ENCODE data around the gene SNRNP200.
"Not testable (repeated sequence)": the region's sequence is repeated elsewhere in the genome, so short reads cannot be mapped to it uniquely, and the experiment has no call there.

SNRNP200 gene

GRCh38 chr2:96305979-96306308, 598 bp upstream of the SNRNP200 start:
- no peak for TF ChIP-seq CTCF (IDR thresholded peaks at IDR 0.05)
- no peak for TF ChIP-seq ZFX (IDR thresholded peaks at IDR 0.05; ENCODE audit: borderline replicate concordance)
- H3K27ac ChIP-seq, result peak overlapping the region; percentile 76

GRCh38 chr2:96304606-96305005, 740 bp downstream of the SNRNP200 start:
- H3K27ac ChIP-seq, result peak overlapping the region; percentile 76
- TF ChIP-seq CTCF (IDR thresholded peaks at IDR 0.05), result no peak
- TF ChIP-seq ZFX (IDR thresholded peaks at IDR 0.05; ENCODE audit: borderline replicate concordance), result no peak

GRCh38 chr2:96301865-96302264, 3.5 kb downstream of the SNRNP200 start:
- H3K27ac ChIP-seq, result no peak overlapping the region
- no peak for TF ChIP-seq ZFX (IDR thresholded peaks at IDR 0.05; ENCODE audit: borderline replicate concordance)
- TF ChIP-seq CTCF (IDR thresholded peaks at IDR 0.05), result no peak

DNA sequence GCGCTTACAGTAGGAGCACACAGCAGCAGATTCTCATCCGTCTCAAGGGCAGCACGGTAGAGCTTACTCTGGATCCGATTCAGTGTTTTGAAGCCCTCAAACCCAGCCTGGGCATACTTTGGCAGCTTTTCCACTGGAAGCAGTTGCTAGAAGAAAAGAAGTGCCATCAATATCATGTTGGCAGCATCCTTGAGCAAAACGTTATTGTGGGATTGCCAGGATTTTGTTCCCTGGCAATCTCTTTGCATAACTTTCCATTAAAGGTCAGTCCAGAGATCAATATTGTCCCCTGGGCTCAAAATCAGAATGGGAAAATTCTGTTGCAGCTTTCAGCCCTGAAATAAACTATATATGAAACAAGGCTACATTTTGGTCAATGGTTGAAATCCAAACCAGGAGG, 8.4 kb downstream of the SNRNP200 start:
- TF ChIP-seq CTCF (IDR thresholded peaks at IDR 0.05) (no peak), ZFX (IDR thresholded peaks at IDR 0.05; ENCODE audit: borderline replicate concordance) (no peak)
- no peak overlapping the region for H3K27ac ChIP-seq

DNA sequence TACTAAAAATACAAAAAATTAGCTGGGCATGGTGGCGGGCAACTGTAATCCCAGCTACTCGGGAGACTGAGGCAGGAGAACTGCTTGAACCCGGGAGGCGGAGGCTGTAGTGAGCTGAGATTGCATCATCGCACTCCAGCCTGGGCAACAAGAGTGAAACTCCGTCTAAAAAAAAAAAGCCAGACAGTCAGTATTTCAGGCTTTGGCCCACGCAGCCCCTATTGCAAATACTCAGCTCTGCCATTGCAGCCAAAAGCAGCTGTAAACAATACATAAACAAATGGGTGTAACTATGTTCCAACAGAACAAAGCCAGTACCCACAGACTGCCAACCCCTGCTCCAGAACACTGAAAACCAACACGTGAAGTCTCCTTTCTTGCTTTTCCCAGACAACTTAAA, 11.1 kb downstream of the SNRNP200 start:
- H3K27ac ChIP-seq, result not testable (repeated sequence)

- H3K27ac ChIP-seq, result no peak overlapping the region
- no peak for TF ChIP-seq ZFX (IDR thresholded peaks at IDR 0.05; ENCODE audit: borderline replicate concordance)
- no peak for TF ChIP-seq CTCF (IDR thresholded peaks at IDR 0.05)
These were observed 13.6 kb downstream of the SNRNP200 start for GRCh38 chr2:96291751-96292150.

GRCh38 chr2:96287273-96287856, 18.0 kb downstream of the SNRNP200 start:
- H3K27ac ChIP-seq, result no peak overlapping the region
- TF ChIP-seq CTCF (IDR thresholded peaks at IDR 0.05), result no peak
- TF ChIP-seq ZFX (IDR thresholded peaks at IDR 0.05; ENCODE audit: borderline replicate concordance), result no peak

DNA sequence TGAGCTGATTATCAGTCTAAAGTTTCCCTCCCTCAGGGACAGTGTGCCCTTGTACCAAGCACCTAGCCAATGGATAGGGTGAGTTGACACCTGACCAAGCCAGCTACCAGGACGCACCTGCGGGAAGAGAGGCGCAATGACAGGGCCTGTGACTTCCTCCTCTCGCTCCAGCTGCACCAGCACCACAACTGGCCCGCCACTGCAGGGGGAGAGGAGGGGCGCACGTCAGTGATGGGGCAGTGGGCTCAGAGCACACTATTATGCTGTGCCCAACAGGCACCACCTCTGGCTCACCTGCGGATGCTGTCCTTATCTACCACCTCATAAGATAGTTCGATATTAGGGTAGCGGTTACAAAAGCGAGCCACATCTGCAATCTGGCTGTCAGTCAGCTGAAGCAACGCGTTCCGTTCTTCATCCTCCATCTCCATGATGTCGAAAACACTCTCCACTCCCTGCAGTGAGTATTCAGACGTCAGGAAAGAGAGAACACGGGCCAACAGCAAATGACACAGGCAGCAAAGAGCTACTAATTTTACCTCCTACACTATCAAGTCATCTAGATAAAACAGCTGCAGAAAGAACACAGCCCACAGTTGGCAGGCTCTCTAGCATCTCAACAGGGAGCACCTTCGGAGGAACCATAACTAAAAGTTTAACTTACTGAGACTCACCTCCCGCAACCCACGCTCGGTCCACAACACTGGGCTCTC, 28.4 kb downstream of the SNRNP200 start:
- TF ChIP-seq CTCF (IDR thresholded peaks at IDR 0.05) (no peak), ZFX (IDR thresholded peaks at IDR 0.05; ENCODE audit: borderline replicate concordance) (no peak)
- H3K27ac ChIP-seq, result no peak overlapping the region

Measured in 22Rv1 (cell line).